Dermis blood vessel endothelial cell (primary cell): ENCODE measurements around the gene CNN3. TPM values are rescaled to one million over a fixed set of nuclear protein-coding genes. Genes with fewer than 3 reads are reported as not detected.

Source experiments
- DNase-seq: peaks from one replicate; pipeline ENCODE4 v3.0.0; 2010
- total RNA-seq: library from RNA; depleted of rRNA; stranded (reverse); fragments of >200 nt; gene quantifications from 2 replicates; pipeline ENCODE4 v1.2.3, GENCODE V29; 2014

The CNN3 gene
- total RNA-seq, 1 donor from 2014 or later: 578 TPM

- peak; percentile 98 for DNase-seq
Measured at GRCh38 chr1:94854458-94855306, 72.2 kb downstream of the CNN3 start.

- no peak for DNase-seq
Measured at GRCh38 chr1:94852788-94853187, 74.1 kb downstream of the CNN3 start.

GRCh38 chr1:94851571-94851970, 75.3 kb downstream of the CNN3 start:
- DNase-seq: no peak

Other genes with a start within 250 kb of the CNN3 start
- 2.9 and 3.0 TPM in 2 replicates for gene SLC44A3, start 106.8 kb downstream of the CNN3 start, total RNA-seq
- 1.0 and 2.2 TPM in 2 replicates for gene ALG14, start 145.8 kb upstream of the CNN3 start, total RNA-seq
- 0.09 and 0.34 TPM in 2 replicates for gene TLCD4, start 190.2 kb upstream of the CNN3 start, total RNA-seq